K562 (cell line): ENCODE results near the gene ALG8. TPM values are rescaled to one million over a fixed set of nuclear protein-coding genes. Genes with fewer than 3 reads are reported as not detected.

ENCODE experiments used
- AFF4 ChIP-seq: sonication (generic); formaldehyde crosslinking; IDR thresholded peaks from 2 replicates; pipeline ENCODE4 v1.8.0; 2023; ENCODE audit warnings: mild to moderate bottlenecking, missing genetic modification reagents
- CCAR2 ChIP-seq: fragments of 200-400 bp; formaldehyde crosslinking; IDR thresholded peaks from 2 replicates; pipeline ENCODE4 v1.6.1; 2017; ENCODE audit warnings: mild to moderate bottlenecking, low read depth, low read length
- CHAMP1 ChIP-seq: fragments of 450-650 bp; IDR thresholded peaks from 2 replicates; pipeline ENCODE4 v1.6.1; 2016; ENCODE audit warnings: mild to moderate bottlenecking
- DDX20 ChIP-seq: fragments of 450-650 bp; IDR thresholded peaks from 2 replicates; pipeline ENCODE4 v1.6.1; 2016; ENCODE audit warnings: missing genetic modification characterization, low read depth, mild to moderate bottlenecking, missing compliant biosample characterization, moderate library complexity
- HDAC3 ChIP-seq: fragments of 450-650 bp; IDR thresholded peaks from 2 replicates; pipeline ENCODE4 v1.6.1; 2018; ENCODE audit warnings: borderline replicate concordance, mild to moderate bottlenecking, moderate library complexity; ENCODE audit not compliant: partially characterized antibody
- HLTF ChIP-seq: fragments of 450-650 bp; IDR thresholded peaks from 2 replicates; pipeline ENCODE4 v1.6.1; 2016
- KLF16 ChIP-seq: IDR thresholded peaks from 2 replicates; pipeline ENCODE4 v1.6.1; 2016; ENCODE audit warnings: antibody characterized with exemption
- POLR3G ChIP-seq: IDR thresholded peaks from 2 replicates; pipeline ENCODE4 v1.6.1; 2011; ENCODE audit not compliant: insufficient read length, insufficient replicate concordance; ENCODE audit errors: extremely low read depth
- PPARD ChIP-seq: fragments of 250-450 bp; sonication (Bioruptor Pico); IDR thresholded peaks from 2 replicates; pipeline ENCODE4 v1.8.0; 2022; ENCODE audit warnings: inconsistent platforms, mild to moderate bottlenecking, moderate library complexity
- PYGO2 ChIP-seq: fragments of 450-650 bp; IDR thresholded peaks from 2 replicates; pipeline ENCODE4 v1.6.1; 2016; ENCODE audit warnings: mild to moderate bottlenecking, missing genetic modification characterization, moderate library complexity, missing compliant biosample characterization
- RBM14 ChIP-seq: fragments of 200-400 bp; formaldehyde crosslinking; IDR thresholded peaks from 2 replicates; pipeline ENCODE4 v1.6.1; 2018; ENCODE audit warnings: low read depth, mild to moderate bottlenecking, low read length, moderate library complexity, borderline replicate concordance; ENCODE audit not compliant: insufficient read depth
- SLC30A9 ChIP-seq: fragments of 250-450 bp; sonication (Bioruptor Pico); IDR thresholded peaks from 2 replicates; pipeline ENCODE4 v1.8.0; 2022; ENCODE audit warnings: mild to moderate bottlenecking, moderate library complexity
- SMC3 ChIP-seq: conservative IDR thresholded peaks from 2 replicates; pipeline ENCODE4 v1.6.1; 2011; ENCODE audit warnings: low read depth, low read length, improper control_type of control experiment; ENCODE audit not compliant: insufficient read depth
- TEAD2 ChIP-seq: fragments of 450-650 bp; IDR thresholded peaks from 2 replicates; pipeline ENCODE4 v1.6.1; 2016; ENCODE audit warnings: missing genetic modification characterization, control low read depth, missing compliant biosample characterization
- ZBTB33 ChIP-seq: sonication (generic); formaldehyde crosslinking; IDR thresholded peaks from 2 replicates; pipeline ENCODE4 v1.8.1; 2023; ENCODE audit warnings: mild to moderate bottlenecking, missing genetic modification reagents
- ZEB2 ChIP-seq: fragments of 450-650 bp; IDR thresholded peaks from 2 replicates; pipeline ENCODE4 v1.6.1; 2016
- ZNF311 ChIP-seq: fragments of 250-450 bp; sonication (Bioruptor Pico); IDR thresholded peaks from 2 replicates; pipeline ENCODE4 v1.4.0; 2020; ENCODE audit warnings: mild to moderate bottlenecking, moderate library complexity
- ZNF445 ChIP-seq: fragments of 250-450 bp; sonication (Bioruptor Pico); IDR thresholded peaks from 2 replicates; pipeline ENCODE4 v1.4.0; 2020; ENCODE audit warnings: low read depth, mild to moderate bottlenecking, moderate library complexity
- ZNF695 ChIP-seq: fragments of 450-650 bp; formaldehyde crosslinking; IDR thresholded peaks from 2 replicates; pipeline ENCODE4 v1.4.0; 2020; ENCODE audit warnings: mild to moderate bottlenecking, moderate library complexity
- polyA plus RNA-seq, 8 experiments: library from polyadenylated mRNA; depleted of rRNA in 4 of 8; stranded (reverse) in 5 of 8; unstranded in 3 of 8; fragments of >200 nt; fragmentation: Nextera tagmentation in 2 of 8; fragmentation: Illumina TruSeq in 1 of 8; extraction: Ambion mirVana in 2 of 8; extraction: Trizol in 1 of 8; gene quantifications; 2 replicates each; pipeline versions ENCODE4 v1.2.1 to v1.2.3, GENCODE V29; 2011 to 2014; ENCODE audit warnings: inconsistent platforms in 1 of 8, missing spikeins in 1 of 8
- total RNA-seq, 7 experiments: library from RNA; depleted of rRNA in 6 of 7; stranded (reverse); fragments of >200 nt in 6 of 7; fragmentation: Illumina TruSeq in 2 of 7; extraction: Trizol in 2 of 7; gene quantifications; 2 replicates each; pipeline versions ENCODE4 v1.2.1 to v1.2.3, GENCODE V29; 2011 to 2021; ENCODE audit warnings: low replicate concordance in 1 of 7

The ALG8 gene
- total and polyA plus RNA-seq, 9 of the 15 experiments (the other 6 are each of a cell fraction or from before 2014, with no cell fraction given) = 59.3 to 189 (median 106) TPM

- no peak for TF ChIP-seq ZNF695 (CRISPR knock-in tag)
- TF ChIP-seq CHAMP1 = peak; percentile 63; the same call in 1 of the 2 replicates
- TF ChIP-seq TEAD2 (tag) = no peak
- TF ChIP-seq RBM14 = no peak
- no peak for TF ChIP-seq HLTF
- no peak for TF ChIP-seq ZBTB33 (CRISPR knock-in tag)
- no peak for TF ChIP-seq ZNF445 (CRISPR knock-in tag)
- peak; percentile 70 for TF ChIP-seq HDAC3
- TF ChIP-seq SMC3 = 0 out of 2 replicates have a peak, but pooled peaks have one; percentile 23
- TF ChIP-seq SLC30A9 = no peak
- TF ChIP-seq ZEB2 = peak; percentile 96
- TF ChIP-seq PPARD (CRISPR knock-in tag) = no peak
- TF ChIP-seq ZNF311 (CRISPR knock-in tag) = no peak
- 0 out of 2 replicates have a peak, but pooled peaks have one; percentile 64 for TF ChIP-seq AFF4 (CRISPR knock-in tag)
- TF ChIP-seq POLR3G = no peak
- TF ChIP-seq KLF16 = no peak
- no peak for TF ChIP-seq CCAR2
- no peak for TF ChIP-seq PYGO2 (tag)
- TF ChIP-seq DDX20 (tag) = no peak
Observed at GRCh38 chr11:78079232-78080083, 60.0 kb downstream of the ALG8 start, which contains the start of gene NDUFC2 (continued).
